T follicular helper cell (primary cell): Measurements from ENCODE around the gene PCNX3.

Experiments used
- DNase-seq: peaks from one replicate; pipeline ENCODE4 v3.0.0-alpha.2; 2020; ENCODE audit warnings: low read depth
- total RNA-seq, 2 experiments: gene quantifications; one replicate each; lab custom pipeline; 2026; lab: John Stamatoyannopoulos, UW

The PCNX3 gene
- 94.6 to 129 reads per million in 2 experiments for total RNA-seq

- peak; percentile 100 for DNase-seq
Observed at GRCh38 chr11:65615229-65615949, at the start of gene PCNX3. TSS of gene PCNX3 (plus strand) at chr11:65615776. CDS start at chr11:65616312, 536 bp downstream.

GRCh38 chr11:65569164-65569972, 46.2 kb upstream of the PCNX3 start:
- DNase-seq = peak; percentile 59

GRCh38 chr11:65569973-65570918, 45.3 kb upstream of the PCNX3 start, which contains the start of gene ZNRD2:
TSS of gene ZNRD2 (plus strand) at chr11:65570477. CDS start at chr11:65570492, 15 bp downstream.
- DNase-seq = peak; percentile 97

GRCh38 chr11:65571420-65571819, 44.2 kb upstream of the PCNX3 start:
- no peak for DNase-seq

- DNase-seq = no peak
Observed at GRCh38 chr11:65571940-65572339, 43.6 kb upstream of the PCNX3 start.

GRCh38 chr11:65572356-65573051, 43.1 kb upstream of the PCNX3 start, which contains the start of gene FAM89B:
TSS of gene FAM89B (plus strand) at chr11:65572538. CDS start at chr11:65572670, 132 bp downstream.
- DNase-seq = peak; percentile 82

GRCh38 chr11:65573391-65574079, 42.0 kb upstream of the PCNX3 start:
- DNase-seq = no peak

- peak; percentile 70 for DNase-seq
Observed at GRCh38 chr11:65574109-65574810, 41.3 kb upstream of the PCNX3 start.

- DNase-seq = no peak
Observed at GRCh38 chr11:65574811-65575567, 40.6 kb upstream of the PCNX3 start.

GRCh38 chr11:65575568-65576231, 39.9 kb upstream of the PCNX3 start, which contains the start of gene EHBP1L1:
TSS of gene EHBP1L1 (plus strand) at chr11:65576053. CDS start at chr11:65576303, 250 bp downstream.
- DNase-seq = peak; percentile 75

GRCh38 chr11:65576232-65576866, 39.2 kb upstream of the PCNX3 start:
- no peak for DNase-seq

GRCh38 chr11:65576867-65577755, 38.5 kb upstream of the PCNX3 start:
- no peak for DNase-seq

- DNase-seq = no peak
Observed at GRCh38 chr11:65577756-65578109, 37.8 kb upstream of the PCNX3 start.

- no peak for DNase-seq
Observed at GRCh38 chr11:65578134-65578533, 37.4 kb upstream of the PCNX3 start.

- DNase-seq = no peak
Observed at GRCh38 chr11:65578667-65579066, 36.9 kb upstream of the PCNX3 start.

- DNase-seq = no peak
Observed at GRCh38 chr11:65579291-65579690, 36.3 kb upstream of the PCNX3 start.
